Lower lobe of right lung (tissue), 2 donors: ENCODE data around the gene ACACA. TPM values are rescaled to one million over a fixed set of nuclear protein-coding genes. Genes with fewer than 3 reads are reported as not detected.

Source experiments
- ATAC-seq, 2 donors: fragments of 200-7000 bp; cut with Tn5 transposase; one replicate each; pipeline ENCODE4 v1.9.1; 2020 to 2022; ENCODE audit warnings: mild to moderate bottlenecking in 2 of 2, moderate library complexity in 2 of 2
- DNase-seq: peaks from one replicate; pipeline ENCODE4 v3.0.0-alpha.2; 2020
- H3K27ac ChIP-seq: fragments of 200-600 bp; one replicate; pipeline ENCODE4 v1.8.0; 2022
- H3K27me3 ChIP-seq: fragments of 200-600 bp; one replicate; pipeline ENCODE4 v1.8.0; 2022; ENCODE audit warnings: low read depth
- H3K36me3 ChIP-seq: fragments of 200-600 bp; one replicate; pipeline ENCODE4 v1.8.0; 2022; ENCODE audit warnings: mild to moderate bottlenecking
- H3K4me1 ChIP-seq: fragments of 200-600 bp; one replicate; pipeline ENCODE4 v1.8.0; 2022
- H3K4me3 ChIP-seq: fragments of 200-600 bp; one replicate; pipeline ENCODE4 v1.8.0; 2022; ENCODE audit warnings: mild to moderate bottlenecking
- H3K9me3 ChIP-seq: fragments of 200-600 bp; one replicate; pipeline ENCODE4 v1.8.0; 2022
- CTCF ChIP-seq: fragments of 200-600 bp; IDR thresholded peaks from one replicate; pipeline ENCODE4 v1.8.0; 2022; ENCODE audit warnings: antibody characterized with exemption, mild to moderate bottlenecking
- intact Hi-C: fragments of 100-400 bp; cut with DNase I; formaldehyde crosslinking; loops from one replicate; pipeline ENCODE4 v1.11.0; 2022
- total RNA-seq: library from RNA; stranded (reverse); fragmentation: NEBNext Ultra II Directional; extraction: Animal tissue kit (Norgen Biotek cat#: 25700); gene quantifications from one replicate; pipeline ENCODE4 v1.2.1, GENCODE V29; 2021
- donor health status: DM: no; HTN: yes; CAD: no; lungs with severe emphysema.

Gene ACACA
- total RNA-seq, 1 donor from 2014 or later: 132 TPM

GRCh38 chr17:37045351-37045922, 361.2 kb downstream of the ACACA start:
- Histone ChIP-seq H3K9me3 (no peaks in the 10 kb centered on the region), H3K4me3 (no peak overlapping the region), H3K4me1 (no peaks in the 10 kb centered on the region), H3K27me3 (no peaks in the 10 kb centered on the region), H3K27ac (no peak overlapping the region), H3K36me3 (peaks cover 32% of the 10 kb centered on the region)
- DNase-seq (no peak), ATAC-seq (no peak)
- intact Hi-C loops: no loop called here
- TF ChIP-seq CTCF: no peak

- ATAC-seq: no peak
- TF ChIP-seq CTCF: no peak
- no peaks in the 10 kb centered on the region for H3K27me3 ChIP-seq
- H3K4me1 ChIP-seq: no peaks in the 10 kb centered on the region
- no peak for DNase-seq
- no peak overlapping the region for H3K4me3 ChIP-seq
- no peak overlapping the region for H3K27ac ChIP-seq
- H3K36me3 ChIP-seq: peaks cover 28% of the 10 kb centered on the region
- intact Hi-C loops: no loop called here
- no peaks in the 10 kb centered on the region for H3K9me3 ChIP-seq
Observed at GRCh38 chr17:37043201-37043600, 363.4 kb downstream of the ACACA start.

- no peaks in the 10 kb centered on the region for H3K4me1 ChIP-seq
- ATAC-seq: no peak
- intact Hi-C loops: no loop called here
- no peak for DNase-seq
- no peak overlapping the region for H3K27ac ChIP-seq
- H3K36me3 ChIP-seq: peaks cover 32% of the 10 kb centered on the region
- no peak for TF ChIP-seq CTCF
- no peaks in the 10 kb centered on the region for H3K27me3 ChIP-seq
- H3K9me3 ChIP-seq: no peaks in the 10 kb centered on the region
- H3K4me3 ChIP-seq: no peak overlapping the region
Observed at GRCh38 chr17:37041932-37042331, 364.7 kb downstream of the ACACA start.

- H3K4me1 ChIP-seq: no peaks in the 10 kb centered on the region
- no peaks in the 10 kb centered on the region for H3K9me3 ChIP-seq
- TF ChIP-seq CTCF: no peak
- no peak overlapping the region for H3K27ac ChIP-seq
- H3K27me3 ChIP-seq: no peaks in the 10 kb centered on the region
- H3K4me3 ChIP-seq: no peak overlapping the region
- intact Hi-C loops: no loop called here
- ATAC-seq (no peak), DNase-seq (no peak)
- H3K36me3 ChIP-seq: peaks cover 34% of the 10 kb centered on the region
Observed at GRCh38 chr17:37039269-37039668, 367.4 kb downstream of the ACACA start.

- no peak overlapping the region for H3K4me3 ChIP-seq
- peaks cover 26% of the 10 kb centered on the region for H3K36me3 ChIP-seq
- intact Hi-C loops: no loop called here
- no peak for TF ChIP-seq CTCF
- no peak for DNase-seq
- no peaks in the 10 kb centered on the region for H3K4me1 ChIP-seq
- no peaks in the 10 kb centered on the region for H3K27me3 ChIP-seq
- H3K9me3 ChIP-seq: no peaks in the 10 kb centered on the region
- no peak for ATAC-seq
- H3K27ac ChIP-seq: no peak overlapping the region
Observed at GRCh38 chr17:37037590-37038155, 369.0 kb downstream of the ACACA start.

Other genes starting within 250 kb of the ACACA start
- gene C17orf78, start 30.9 kb downstream of the ACACA start, total RNA-seq: not detected
- 20.5 TPM for gene TADA2A, start 50 bp upstream of the ACACA start, total RNA-seq
- gene DUSP14, start 83.1 kb upstream of the ACACA start, total RNA-seq: 7.7 TPM
- gene SYNRG, start 202.6 kb upstream of the ACACA start, total RNA-seq: 39.7 TPM
- 20.3 TPM for gene DDX52, start 236.6 kb upstream of the ACACA start, total RNA-seq